GM13976 (cell line): ENCODE measurements around the gene DMRT3.

ENCODE experiments used
- DNase-seq: peaks from one replicate; pipeline ENCODE4 v3.0.0; 2012; ENCODE audit warnings: low spot score
- CTCF ChIP-seq: IDR thresholded peaks from 2 replicates; pipeline ENCODE4 v1.5.1; 2012; ENCODE audit warnings: borderline replicate concordance, mild to moderate bottlenecking; ENCODE audit not compliant: insufficient read depth; ENCODE audit errors: extremely low read depth, missing control alignments, control extremely low read depth
- in situ Hi-C: fragments of 300-500 bp; cut with MboI; formaldehyde crosslinking; loops from one replicate; pipeline ENCODE4 v1.12.0; 2022; ENCODE audit warnings: low sequenced_read_pairs, mixed read lengths, inconsistent platforms; ENCODE audit not compliant: unreplicated experiment

The DMRT3 gene

GRCh38 chr9:976258-976942 is at the start of gene DMRT3:
Gene DMRT3, plus strand, starts transcription at chr9:976655. Its CDS starts 347 bp downstream, at chr9:977002.
- TF ChIP-seq CTCF, result no peak
- DNase-seq, result peak; percentile 39
- in situ Hi-C loops, result loop anchor here (10.0 kb wide), 1 partner anchor 68 kb away; no protein-coding TSS in a partner anchor

- in situ Hi-C loops, result no loop called here
- no peak for DNase-seq
- no peak for TF ChIP-seq CTCF
These were observed 49.5 kb upstream of the DMRT3 start for GRCh38 chr9:926976-927375.

- peak; percentile 42 for DNase-seq
- in situ Hi-C loops, result no loop called here
- TF ChIP-seq CTCF, result no peak
These were observed 48.0 kb upstream of the DMRT3 start for GRCh38 chr9:928363-929042.

GRCh38 chr9:929719-930118 is 46.7 kb upstream of the DMRT3 start:
- in situ Hi-C loops, result no loop called here
- TF ChIP-seq CTCF, result no peak
- DNase-seq, result no peak

GRCh38 chr9:933356-933755 is 43.1 kb upstream of the DMRT3 start:
- TF ChIP-seq CTCF, result no peak
- in situ Hi-C loops, result no loop called here
- DNase-seq, result no peak

GRCh38 chr9:935348-935965 is 41.0 kb upstream of the DMRT3 start:
- TF ChIP-seq CTCF, result no peak
- in situ Hi-C loops, result no loop called here
- DNase-seq, result no peak
